H1 (cell line): Measurements from ENCODE around the gene ANXA8L1. TPM values are rescaled to one million over a fixed set of nuclear protein-coding genes. Genes with fewer than 3 reads are reported as not detected.

Experiments used
- CTCF ChIA-PET: fragments of 300-600 bp; sonication (Branson Sonifier 250); formaldehyde crosslinking; loops from one replicate; lab custom pipeline; 2021; ENCODE audit not compliant: partially characterized antibody; lab: Charles Lee
- POLR2A ChIA-PET: fragments of 300-600 bp; sonication (Branson Sonifier 250); formaldehyde crosslinking; loops from one replicate; lab custom pipeline; 2021; ENCODE audit warnings: inconsistent platforms; ENCODE audit not compliant: partially characterized antibody; lab: Charles Lee
- DNase-seq, 2 experiments: peaks; one replicate each; pipeline versions ENCODE4 v3.0.0 to v3.0.0-alpha.2; 2010 to 2022; ENCODE audit warnings: low spot score in 2 of 2, low read depth in 1 of 2, mixed read lengths in 1 of 2
- FAIRE-seq: peaks from 2 replicates; lab custom pipeline; 2011; peaks lifted over from hg19 to GRCh38; lab: Jason Lieb, UNC
- H2AFZ ChIP-seq: 2 replicates; pipeline ENCODE4 v1.8.1; 2012; ENCODE audit warnings: low read length, inconsistent platforms
- H2AK5ac ChIP-seq: 2 replicates; pipeline ENCODE4 v1.6.1; 2013; ENCODE audit warnings: low read depth, low read length
- H2BK120ac ChIP-seq: replicated peaks from 2 replicates; pipeline ENCODE3; 2013; ENCODE audit warnings: low read depth, low read length, inconsistent platforms
- H2BK12ac ChIP-seq: 2 replicates; pipeline ENCODE4 v1.6.1; 2013; ENCODE audit warnings: low read depth, low read length
- H2BK15ac ChIP-seq: 2 replicates; pipeline ENCODE4 v1.6.1; 2013; ENCODE audit warnings: low read length
- H2BK20ac ChIP-seq: 2 replicates; pipeline ENCODE4 v1.6.1; 2013; ENCODE audit warnings: low read length
- H2BK5ac ChIP-seq: 2 replicates; pipeline ENCODE4 v1.6.1; 2013; ENCODE audit warnings: low read depth, low read length
- H3K14ac ChIP-seq: 2 replicates; pipeline ENCODE4 v1.6.1; 2013; ENCODE audit warnings: inconsistent platforms; ENCODE audit not compliant: insufficient read length
- H3K18ac ChIP-seq: 2 replicates; pipeline ENCODE4 v1.6.1; 2013; ENCODE audit warnings: low read length; ENCODE audit errors: extremely low read depth
- H3K23ac ChIP-seq: 2 replicates; pipeline ENCODE4 v1.6.1; 2013; ENCODE audit warnings: inconsistent platforms; ENCODE audit not compliant: insufficient read length
- H3K23me2 ChIP-seq: 2 replicates; pipeline ENCODE4 v1.6.1; 2013; ENCODE audit warnings: low read depth, low read length
- H3K27ac ChIP-seq: 2 replicates; pipeline ENCODE4 v1.6.1; 2011; ENCODE audit warnings: low read depth, low read length, inconsistent platforms
- H3K27me3 ChIP-seq, 4 experiments: replicated peaks in 1 of 4; 1 replicate in 1 of 4; 2 replicates in 3 of 4; pipeline versions ENCODE4 v1.6.1 to v1.8.1; 2011 to 2013; ENCODE audit warnings: low read length in 3 of 4, mild to moderate bottlenecking in 3 of 4, inconsistent platforms in 2 of 4, mixed read lengths in 2 of 4, moderate library complexity in 1 of 4; ENCODE audit not compliant: control insufficient read depth in 3 of 4, insufficient read depth in 3 of 4; ENCODE audit errors: extremely low read depth in 1 of 4
- H3K36me3 ChIP-seq, 4 experiments: 2 replicates each; pipeline versions ENCODE4 v1.6.1 to v1.8.1; 2011 to 2013; ENCODE audit warnings: mild to moderate bottlenecking in 4 of 4, low read length in 3 of 4, moderate library complexity in 2 of 4, control low read depth in 1 of 4, inconsistent platforms in 1 of 4; ENCODE audit not compliant: insufficient read depth in 4 of 4, control insufficient read depth in 2 of 4
- H3K4ac ChIP-seq: replicated peaks from 2 replicates; pipeline ENCODE3; 2013; ENCODE audit warnings: low read length, low read depth, mixed read lengths, inconsistent platforms; ENCODE audit not compliant: insufficient read length
- H3K4me1 ChIP-seq, 4 experiments: replicated peaks in 1 of 4; 1 replicate in 1 of 4; 2 replicates in 3 of 4; pipeline versions ENCODE4 v1.6.1 to v1.8.1; 2011 to 2013; ENCODE audit warnings: low read length in 3 of 4, inconsistent platforms in 2 of 4, mixed read lengths in 1 of 4; ENCODE audit not compliant: insufficient read depth in 4 of 4, control insufficient read depth in 3 of 4
- H3K4me2 ChIP-seq, 2 experiments: 2 replicates each; pipeline versions ENCODE4 v1.6.1 to v1.8.1; 2011 to 2013; ENCODE audit warnings: low read depth in 2 of 2, low read length in 2 of 2, control low read depth in 1 of 2, inconsistent platforms in 1 of 2, mild to moderate bottlenecking in 1 of 2; ENCODE audit not compliant: insufficient read depth in 1 of 2
- H3K4me3 ChIP-seq, 4 experiments: fragments of 200-600, 300-600 bp in 1 of 4; sonication (generic), shearing (Covaris generic), sonication (Bioruptor Twin) in 1 of 4; 2 replicates each; pipeline versions ENCODE4 v1.5.1 to v1.8.1; 2011 to 2016; ENCODE audit warnings: low read length in 4 of 4, low read depth in 3 of 4, control low read depth in 2 of 4, inconsistent platforms in 2 of 4, mild to moderate bottlenecking in 2 of 4, mixed read lengths in 1 of 4, moderate library complexity in 1 of 4; ENCODE audit not compliant: insufficient read depth in 2 of 4; ENCODE audit errors: extremely low read depth in 1 of 4
- H3K56ac ChIP-seq: replicated peaks from 2 replicates; pipeline ENCODE3; 2013; ENCODE audit warnings: low read depth, mild to moderate bottlenecking, mixed read lengths, low read length, inconsistent platforms; ENCODE audit not compliant: insufficient read length
- H3K79me1 ChIP-seq: 2 replicates; pipeline ENCODE4 v1.6.1; 2013; ENCODE audit warnings: low read depth, low read length, control low read depth
- H3K79me2 ChIP-seq, 2 experiments: 2 replicates each; pipeline versions ENCODE4 v1.6.1 to v1.8.1; 2012 to 2013; ENCODE audit warnings: low read length in 2 of 2, mild to moderate bottlenecking in 2 of 2, inconsistent platforms in 1 of 2; ENCODE audit not compliant: insufficient read depth in 2 of 2, control insufficient read depth in 1 of 2
- H3K9ac ChIP-seq, 4 experiments: replicated peaks in 1 of 4; 1 replicate in 1 of 4; 2 replicates in 3 of 4; pipeline versions ENCODE4 v1.6.1 to v1.8.1; 2011 to 2013; ENCODE audit warnings: low read depth in 3 of 4, low read length in 3 of 4, control low read depth in 2 of 4, mild to moderate bottlenecking in 2 of 4, moderate library complexity in 2 of 4, inconsistent platforms in 1 of 4; ENCODE audit errors: extremely low read depth in 1 of 4
- H3K9me3 ChIP-seq, 2 experiments: 2 replicates each; pipeline versions ENCODE4 v1.6.1 to v1.8.1; 2012 to 2013; ENCODE audit warnings: mild to moderate bottlenecking in 2 of 2, moderate library complexity in 2 of 2, control low read depth in 1 of 2, inconsistent platforms in 1 of 2, low read depth in 1 of 2, low read length in 1 of 2, mixed read lengths in 1 of 2; ENCODE audit not compliant: insufficient read depth in 2 of 2
- H4K20me1 ChIP-seq, 2 experiments: replicated peaks in 1 of 2; 2 replicates each; pipeline versions ENCODE3 to v1.8.1; 2011 to 2013; ENCODE audit warnings: inconsistent platforms in 2 of 2, low read length in 2 of 2, mild to moderate bottlenecking in 1 of 2; ENCODE audit not compliant: insufficient read depth in 2 of 2, control insufficient read depth in 1 of 2
- H4K5ac ChIP-seq: 2 replicates; pipeline ENCODE4 v1.6.1; 2013; ENCODE audit warnings: low read length, low read depth, mixed read lengths, inconsistent platforms; ENCODE audit not compliant: insufficient read length
- H4K8ac ChIP-seq: 2 replicates; pipeline ENCODE4 v1.8.0; 2013; ENCODE audit warnings: mild to moderate bottlenecking, moderate library complexity, low read length, inconsistent platforms; ENCODE audit not compliant: insufficient read depth; ENCODE audit errors: extremely low read depth
- H4K91ac ChIP-seq: replicated peaks from 2 replicates; pipeline ENCODE3; 2013; ENCODE audit warnings: low read length, mixed read lengths, inconsistent platforms; ENCODE audit not compliant: insufficient read length
- BCL11A ChIP-seq, 2 experiments: IDR thresholded peaks; one replicate each; pipeline ENCODE4 v1.6.1; 2011; ENCODE audit warnings: low read depth in 2 of 2, low read length in 2 of 2, mild to moderate bottlenecking in 2 of 2
- CBX8 ChIP-seq: fragments of 300-800, 300-1000 bp; sonication (generic); IDR thresholded peaks from 2 replicates; pipeline ENCODE4 v1.7.1; 2016; ENCODE audit warnings: low read depth, low read length, borderline replicate concordance
- EGR1 ChIP-seq: IDR thresholded peaks from 2 replicates; pipeline ENCODE4 v1.6.1; 2011; ENCODE audit warnings: low read depth, low read length, borderline replicate concordance
- EP300 ChIP-seq, 2 experiments: IDR thresholded peaks; 1 replicate in 1 of 2; 2 replicates in 1 of 2; pipeline ENCODE4 v1.6.1; 2011 to 2012; ENCODE audit warnings: low read depth in 2 of 2, low read length in 2 of 2, mild to moderate bottlenecking in 2 of 2, borderline replicate concordance in 1 of 2, inconsistent platforms in 1 of 2, moderate library complexity in 1 of 2
- EZH2 ChIP-seq: fragments of 200-600 bp; sonication (generic); IDR thresholded peaks from 2 replicates; pipeline ENCODE4 v1.7.1; 2012; ENCODE audit warnings: low read depth, mild to moderate bottlenecking, moderate library complexity, low read length, inconsistent platforms; ENCODE audit not compliant: severe bottlenecking
- NRF1 ChIP-seq: IDR thresholded peaks from 2 replicates; pipeline ENCODE4 v1.6.1; 2011; ENCODE audit warnings: mild to moderate bottlenecking, low read depth, low read length, improper control_type of control experiment
- TAF7 ChIP-seq: optimal IDR thresholded peaks from 2 replicates; pipeline ENCODE3; 2011; ENCODE audit warnings: low read depth, mild to moderate bottlenecking, inconsistent platforms, low read length, moderate library complexity, borderline replicate concordance
- ZNF274 ChIP-seq: IDR thresholded peaks from 2 replicates; pipeline ENCODE4 v1.7.0; 2012; ENCODE audit warnings: low read length, borderline replicate concordance; ENCODE audit errors: extremely low read depth
- WGBS, 2 experiments: shearing (Covaris generic) in 1 of 2; methylation state at CpG; one replicate each; pipeline versions ENCODE4 v1.1.6 to v1.1.7; 2013 to 2015; ENCODE audit warnings: low lambda C conversion rate in 2 of 2, mixed read lengths in 2 of 2, inconsistent platforms in 1 of 2, low coverage in 1 of 2, missing lambda C conversion rate in 1 of 2; ENCODE audit not compliant: insufficient replicate concordance in 2 of 2, insufficient coverage in 1 of 2, insufficient read length in 1 of 2; ENCODE audit errors: extremely low coverage in 1 of 2, missing lambda C conversion rate in 1 of 2; 5-methylcytosine and 5-hydroxymethylcytosine counted together
- polyA plus RNA-seq, 7 experiments: library from polyadenylated mRNA; depleted of rRNA in 3 of 7; stranded (reverse) in 5 of 7; unstranded in 2 of 7; fragments of >200 nt in 5 of 7; fragments of 200-250 nt in 2 of 7; gene quantifications; 1 replicate in 5 of 7; 2 replicates in 1 of 7; 4 replicates in 1 of 7; pipeline versions ENCODE4 v1.2.1 to v1.2.3, GENCODE V29; 2011 to 2013; ENCODE audit warnings: missing spikeins in 2 of 7, mixed read lengths in 2 of 7
- total RNA-seq: library from RNA; stranded (reverse); fragmentation: NEBNext Ultra II Directional; extraction: Animal tissue kit (Norgen Biotek cat#: 25700); gene quantifications from 2 replicates; pipeline ENCODE4 v1.2.1, GENCODE V29; 2021
- TF ChIP-seq, protein P1 (sequence below), 3 experiments: IDR thresholded peaks; 1 replicate in 2 of 3; 2 replicates in 1 of 3; pipeline versions ENCODE4 v1.5.1 to v1.6.1; 2011; ENCODE audit warnings: low read length in 3 of 3, mild to moderate bottlenecking in 3 of 3, inconsistent platforms in 2 of 3, low read depth in 1 of 3, moderate library complexity in 1 of 3; ENCODE audit not compliant: insufficient read depth in 1 of 3; ENCODE audit errors: control extremely low read depth in 1 of 3

Gene ANXA8L1
- total and polyA plus RNA-seq, 2 of the 8 experiments (the other 6 are each of a cell fraction or from before 2014, with no cell fraction given) = not detected

DNA sequence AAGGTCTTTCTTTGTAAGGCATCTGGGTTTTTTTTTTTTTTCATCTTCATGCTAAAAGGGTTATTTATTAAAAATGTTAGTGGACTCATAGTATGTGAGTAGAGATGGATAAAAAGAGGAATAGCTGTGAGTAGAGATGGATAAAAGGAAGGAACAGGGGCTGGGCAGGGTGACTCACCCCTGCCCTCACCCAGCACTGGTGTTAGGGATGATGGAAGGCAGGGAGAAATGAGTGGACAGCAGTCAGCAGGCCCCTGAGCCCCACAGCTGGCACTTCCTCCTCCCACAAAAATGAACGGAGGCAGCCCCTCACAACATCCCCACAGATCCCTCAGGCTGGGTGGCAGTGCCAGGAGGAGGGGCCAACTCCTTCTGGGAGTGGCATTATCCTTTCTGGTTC lies 49.5 kb upstream of the ANXA8L1 start:
- H4K5ac ChIP-seq = no peak overlapping the region
- no peaks in the 10 kb centered on the region for H3K79me2 ChIP-seq
- no peaks in the 10 kb centered on the region for H3K23me2 ChIP-seq
- no peak overlapping the region for H2BK5ac ChIP-seq
- no peak overlapping the region for H2BK12ac ChIP-seq
- no peaks in the 10 kb centered on the region for H3K27me3 ChIP-seq
- no peak overlapping the region for H4K91ac ChIP-seq
- no peak overlapping the region for H3K4me3 ChIP-seq
- ChIA-PET CTCF (interaction anchor here (0.8 to 3.4 kb wide), 9 partner anchors 9 to 219 kb away, joined by 3 to 11 read pairs (median 3); no protein-coding TSS in a partner anchor), POLR2A (no interaction called here)
- no peak overlapping the region for H3K27ac ChIP-seq
- H3K36me3 ChIP-seq = no peaks in the 10 kb centered on the region
- no peaks in the 10 kb centered on the region for H3K9me3 ChIP-seq
- no peak overlapping the region for H3K18ac ChIP-seq
- H4K20me1 ChIP-seq = no peaks in the 10 kb centered on the region
- H3K4ac ChIP-seq = no peak overlapping the region
- no peak overlapping the region for H3K56ac ChIP-seq
- TF ChIP-seq EZH2 (no peak), NRF1 (no peak), EGR1 (no peak), EP300 (IDR thresholded peaks at IDR 0.05; ENCODE audit: borderline replicate concordance in 1 of 2, low read depth in 2 of 2, low read length in 2 of 2) (no peak), CBX8 (no peak), ZNF274 (no peak), TAF7 (no peak), BCL11A (IDR thresholded peaks at IDR 0.05; ENCODE audit: low read depth in 2 of 2, low read length in 2 of 2) (no peak)
- TF ChIP-seq, protein P1, sequence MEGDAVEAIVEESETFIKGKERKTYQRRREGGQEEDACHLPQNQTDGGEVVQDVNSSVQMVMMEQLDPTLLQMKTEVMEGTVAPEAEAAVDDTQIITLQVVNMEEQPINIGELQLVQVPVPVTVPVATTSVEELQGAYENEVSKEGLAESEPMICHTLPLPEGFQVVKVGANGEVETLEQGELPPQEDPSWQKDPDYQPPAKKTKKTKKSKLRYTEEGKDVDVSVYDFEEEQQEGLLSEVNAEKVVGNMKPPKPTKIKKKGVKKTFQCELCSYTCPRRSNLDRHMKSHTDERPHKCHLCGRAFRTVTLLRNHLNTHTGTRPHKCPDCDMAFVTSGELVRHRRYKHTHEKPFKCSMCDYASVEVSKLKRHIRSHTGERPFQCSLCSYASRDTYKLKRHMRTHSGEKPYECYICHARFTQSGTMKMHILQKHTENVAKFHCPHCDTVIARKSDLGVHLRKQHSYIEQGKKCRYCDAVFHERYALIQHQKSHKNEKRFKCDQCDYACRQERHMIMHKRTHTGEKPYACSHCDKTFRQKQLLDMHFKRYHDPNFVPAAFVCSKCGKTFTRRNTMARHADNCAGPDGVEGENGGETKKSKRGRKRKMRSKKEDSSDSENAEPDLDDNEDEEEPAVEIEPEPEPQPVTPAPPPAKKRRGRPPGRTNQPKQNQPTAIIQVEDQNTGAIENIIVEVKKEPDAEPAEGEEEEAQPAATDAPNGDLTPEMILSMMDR (IDR thresholded peaks at IDR 0.05; ENCODE audit: control extremely low read depth in 1 of 3, insufficient read depth in 1 of 3, low read depth in 1 of 3, low read length in 3 of 3) = no peak
- H2AK5ac ChIP-seq = no peak overlapping the region
- DNase-seq (no peak), FAIRE-seq (no peak)
- no peak overlapping the region for H3K9ac ChIP-seq
- H3K4me1 ChIP-seq = peaks cover 0 to 9% (median 7%) of the 10 kb centered on the region in 4 experiments; a peak in 5 of 7 replicates
- WGBS, 2 experiments = 85% methylated on average over 1 of the region's 1 CpG; no CpG with 5 or more reads in 1 of the 2 experiments
- no peak overlapping the region for H3K14ac ChIP-seq
- no peak overlapping the region for H2BK20ac ChIP-seq
- no peak overlapping the region for H2BK15ac ChIP-seq
- H4K8ac ChIP-seq = no peak overlapping the region
- no peak overlapping the region for H2BK120ac ChIP-seq
- no peak overlapping the region for H3K4me2 ChIP-seq
- no peak overlapping the region for H2AFZ ChIP-seq
- H3K79me1 ChIP-seq = no peaks in the 10 kb centered on the region
- no peak overlapping the region for H3K23ac ChIP-seq
